ENCODE measurements around the gene TSPO. TPM values are rescaled to one million over a fixed set of nuclear protein-coding genes. Genes with fewer than 3 reads are reported as not detected.
A peak's percentile ranks its signal among the peaks of the same experiment; 100 is the strongest.
"Not testable (repeated sequence)": the region's sequence is repeated elsewhere in the genome, so short reads cannot be mapped to it uniquely, and the experiment has no call there.

The TSPO gene
- total and polyA plus RNA-seq, 3 donors from 2014 or later: 42.8 to 92.5 (median 68.7) TPM

- H3K4me3 ChIP-seq: no peak overlapping the region
- no peak for DNase-seq
- no peak overlapping the region for H3K27ac ChIP-seq
- intact Hi-C loops (cut with DNase I; ENCODE audit: low total_unique reads): no loop called here
- no peak for TF ChIP-seq POLR2A (IDR thresholded peaks at IDR 0.05)
- TF ChIP-seq CTCF (IDR thresholded peaks at IDR 0.05): no peak
- 86 to 90% methylated on average over 5 of the region's 5 CpGs for WGBS, 2 donors
- no peaks in the 10 kb centered on the region for H3K27me3 ChIP-seq
- no peaks in the 10 kb centered on the region for H3K9me3 ChIP-seq
- H3K4me1 ChIP-seq: peaks cover 11% of the 10 kb centered on the region
- no peaks in the 10 kb centered on the region for H3K36me3 ChIP-seq (ENCODE audit: low read depth, missing control alignments)
These were observed 15.8 kb upstream of the TSPO start for GRCh38 chr22:43135565-43135964.

- Histone ChIP-seq H3K27me3 (no peaks in the 10 kb centered on the region), H3K36me3 (ENCODE audit: low read depth, missing control alignments) (no peaks in the 10 kb centered on the region), H3K4me1 (peaks cover 11% of the 10 kb centered on the region), H3K27ac (no peak overlapping the region), H3K9me3 (no peaks in the 10 kb centered on the region), H3K4me3 (no peak overlapping the region)
- intact Hi-C loops (cut with DNase I; ENCODE audit: low total_unique reads): no loop called here
- TF ChIP-seq CTCF (IDR thresholded peaks at IDR 0.05) (peak in 2 of 3 experiments; percentile 25 to 49), POLR2A (IDR thresholded peaks at IDR 0.05) (no peak)
- DNase-seq: peak; percentile 39
- 54 to 62% methylated on average over 6 to 9 of the region's 9 CpGs for WGBS, 2 donors
These were observed 15.1 kb upstream of the TSPO start for GRCh38 chr22:43136255-43136654.

GRCh38 chr22:43136801-43137200, 14.6 kb upstream of the TSPO start:
- Histone ChIP-seq H3K27ac (no peak overlapping the region), H3K4me1 (peaks cover 14% of the 10 kb centered on the region), H3K27me3 (no peaks in the 10 kb centered on the region), H3K36me3 (ENCODE audit: low read depth, missing control alignments) (no peaks in the 10 kb centered on the region), H3K9me3 (no peaks in the 10 kb centered on the region), H3K4me3 (no peak overlapping the region)
- intact Hi-C loops (cut with DNase I; ENCODE audit: low total_unique reads): no loop called here
- TF ChIP-seq CTCF (IDR thresholded peaks at IDR 0.05): no peak
- TF ChIP-seq POLR2A (IDR thresholded peaks at IDR 0.05): no peak
- 69 to 81% methylated on average over 10 of the region's 10 CpGs for WGBS, 2 donors
- DNase-seq: no peak

- Histone ChIP-seq H3K9me3 (no peaks in the 10 kb centered on the region), H3K4me3 (peak within 1 kb of the TSS; percentile 88 to 98), H3K4me1 (peaks cover 12% of the 10 kb centered on the region), H3K27me3 (no peaks in the 10 kb centered on the region), H3K36me3 (ENCODE audit: low read depth, missing control alignments) (no peaks in the 10 kb centered on the region), H3K27ac (peak within 1 kb of the TSS; percentile 16 to 36)
- peak; percentile 88 for DNase-seq
- intact Hi-C loops (cut with DNase I; ENCODE audit: low total_unique reads): no loop called here
- TF ChIP-seq CTCF (IDR thresholded peaks at IDR 0.05) (no peak), POLR2A (IDR thresholded peaks at IDR 0.05) (no peak)
- 0% methylated on average over 11 to 41 of the region's 83 CpGs for WGBS, 2 donors
These were observed 8.3 kb upstream of the TSPO start, which contains the start of gene MCAT for GRCh38 chr22:43142880-43143562. MCAT (minus strand) TSS chr22:43143398; CDS start chr22:43143348, 50 bp downstream.

- H3K27ac ChIP-seq: no peak overlapping the region
- H3K4me1 ChIP-seq: peaks cover 12% of the 10 kb centered on the region
- H3K4me3 ChIP-seq: no peak overlapping the region
- H3K27me3 ChIP-seq: no peaks in the 10 kb centered on the region
- intact Hi-C loops (cut with DNase I; ENCODE audit: low total_unique reads): no loop called here
- no peak for DNase-seq
- H3K9me3 ChIP-seq: no peaks in the 10 kb centered on the region
- TF ChIP-seq CTCF (IDR thresholded peaks at IDR 0.05) (no peak), POLR2A (IDR thresholded peaks at IDR 0.05) (no peak)
- 84 to 87% methylated on average over 3 of the region's 3 CpGs for WGBS, 2 donors
- H3K36me3 ChIP-seq (ENCODE audit: low read depth, missing control alignments): no peaks in the 10 kb centered on the region
These were observed 6.4 kb upstream of the TSPO start for GRCh38 chr22:43144949-43145348.

- H3K27me3 ChIP-seq; H3K9me3 ChIP-seq; H3K27ac ChIP-seq; DNase-seq; intact Hi-C loops (cut with DNase I; ENCODE audit: low total_unique reads); H3K36me3 ChIP-seq (ENCODE audit: low read depth, missing control alignments); H3K4me3 ChIP-seq: not testable (repeated sequence)
- WGBS, 2 donors: 95% methylated on average over 8 of the region's 8 CpGs
- peaks cover 12% of the 10 kb centered on the region for H3K4me1 ChIP-seq
These were observed 6.0 kb upstream of the TSPO start for GRCh38 chr22:43145371-43145770.

- intact Hi-C loops (cut with DNase I; ENCODE audit: low total_unique reads); H3K36me3 ChIP-seq (ENCODE audit: low read depth, missing control alignments); H3K27ac ChIP-seq; H3K9me3 ChIP-seq; H3K27me3 ChIP-seq; DNase-seq; H3K4me3 ChIP-seq: not testable (repeated sequence)
- H3K4me1 ChIP-seq: peaks cover 15% of the 10 kb centered on the region
- 86 to 89% methylated on average over 15 of the region's 15 CpGs for whole genome bisulfite sequencing, 2 donors
These were observed 5.0 kb upstream of the TSPO start for GRCh38 chr22:43146332-43146731.
